IPS DF 6.9 (cell line): ENCODE results near the gene OIT3.
"Not testable (repeated sequence)": the region's sequence is repeated elsewhere in the genome, so short reads cannot be mapped to it uniquely, and the experiment has no call there.

Source experiments
- DNase-seq: peaks from one replicate; pipeline ENCODE4 v3.0.0-alpha.2; 2013; ENCODE audit warnings: low read depth, low spot score
- H3K27ac ChIP-seq: one replicate; pipeline ENCODE4 v1.5.1; 2013; ENCODE audit warnings: low read length, control low read depth
- H3K27me3 ChIP-seq: 2 replicates; pipeline ENCODE4 v1.6.1; 2013; ENCODE audit warnings: mild to moderate bottlenecking, low read length; ENCODE audit not compliant: control insufficient read depth, insufficient read depth
- H3K36me3 ChIP-seq: 2 replicates; pipeline ENCODE4 v1.6.1; 2013; ENCODE audit warnings: low read length; ENCODE audit not compliant: control insufficient read depth, insufficient read depth
- H3K4me1 ChIP-seq: 2 replicates; pipeline ENCODE4 v1.6.1; 2013; ENCODE audit warnings: low read length; ENCODE audit not compliant: control insufficient read depth, insufficient read depth
- H3K4me3 ChIP-seq: 2 replicates; pipeline ENCODE4 v1.5.1; 2013; ENCODE audit warnings: mild to moderate bottlenecking, low read length
- H3K9me3 ChIP-seq: 2 replicates; pipeline ENCODE4 v1.6.1; 2013; ENCODE audit warnings: low read length, inconsistent platforms; ENCODE audit not compliant: control insufficient read depth, insufficient read depth
- WGBS: extraction: QIAGEN DNeasy Blood & Tissue Kit; methylation state at CpG from one replicate; pipeline ENCODE4 v1.1.7; 2013; ENCODE audit warnings: mixed read lengths, missing lambda C conversion rate; ENCODE audit not compliant: insufficient read length, insufficient coverage; 5-methylcytosine and 5-hydroxymethylcytosine counted together

OIT3 gene

GRCh38 chr10:72895236-72895850 is 1.8 kb downstream of the OIT3 start:
- Histone ChIP-seq H3K27me3 (no peaks in the 10 kb centered on the region), H3K27ac (no peak overlapping the region)
- WGBS: 100% methylated on average over 1 of the region's 11 CpGs

GRCh38 chr10:72898616-72899015 is 5.1 kb downstream of the OIT3 start:
- H3K27ac ChIP-seq: no peak overlapping the region
- H3K36me3 ChIP-seq: no peaks in the 10 kb centered on the region
- no peaks in the 10 kb centered on the region for H3K9me3 ChIP-seq
- no CpG with 5 or more reads among the region's 10 CpGs for WGBS
- DNase-seq: no peak
- H3K27me3 ChIP-seq: no peaks in the 10 kb centered on the region
- H3K4me1 ChIP-seq: no peaks in the 10 kb centered on the region
- no peak overlapping the region for H3K4me3 ChIP-seq

More at GRCh38 chr10:72895236-72895850, 1.8 kb downstream of the OIT3 start:
- no peak for DNase-seq
- no peaks in the 10 kb centered on the region for H3K9me3 ChIP-seq
- H3K4me1 ChIP-seq: no peaks in the 10 kb centered on the region
- H3K4me3 ChIP-seq: no peak overlapping the region
- no peaks in the 10 kb centered on the region for H3K36me3 ChIP-seq

- no CpG with 5 or more reads among the region's 1 CpG for WGBS
Observed at GRCh38 chr10:72899545-72899944, 6.0 kb downstream of the OIT3 start.

DNA sequence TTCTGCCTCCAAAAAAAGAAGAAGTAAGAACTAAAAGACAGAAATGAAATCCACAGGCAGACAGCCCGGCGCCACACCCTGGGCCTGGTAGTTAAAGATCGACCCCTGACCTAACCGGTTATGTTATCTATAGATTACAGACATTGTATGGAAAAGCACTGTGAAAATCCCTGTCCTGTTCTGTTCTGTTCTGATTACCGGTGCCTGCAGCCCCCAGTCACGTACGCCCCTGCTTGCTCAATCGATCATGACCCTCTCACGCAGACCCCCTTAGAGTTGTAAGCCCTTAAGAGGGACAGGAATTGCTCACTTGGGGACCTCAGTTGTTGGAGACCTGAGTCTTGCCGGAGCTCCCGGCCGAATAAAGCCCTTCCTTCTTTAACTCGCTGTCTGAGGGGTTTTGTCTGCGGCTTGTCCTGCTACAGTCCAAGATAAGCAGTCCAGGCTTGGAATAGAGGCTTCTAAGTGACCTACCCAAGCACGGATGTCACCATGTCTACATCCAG is 10.5 kb downstream of the OIT3 start:
- H3K27me3 ChIP-seq, DNase-seq, H3K9me3 ChIP-seq, H3K4me1 ChIP-seq, H3K27ac ChIP-seq, H3K4me3 ChIP-seq, H3K36me3 ChIP-seq: not testable (repeated sequence)
- no CpG with 5 or more reads among the region's 15 CpGs for WGBS

More at GRCh38 chr10:72899545-72899944, 6.0 kb downstream of the OIT3 start:
- H3K27ac ChIP-seq: no peak overlapping the region
- no peak for DNase-seq
- no peaks in the 10 kb centered on the region for H3K27me3 ChIP-seq
- H3K4me3 ChIP-seq: no peak overlapping the region
- no peaks in the 10 kb centered on the region for H3K36me3 ChIP-seq
- H3K9me3 ChIP-seq: no peaks in the 10 kb centered on the region
- no peaks in the 10 kb centered on the region for H3K4me1 ChIP-seq

DNA sequence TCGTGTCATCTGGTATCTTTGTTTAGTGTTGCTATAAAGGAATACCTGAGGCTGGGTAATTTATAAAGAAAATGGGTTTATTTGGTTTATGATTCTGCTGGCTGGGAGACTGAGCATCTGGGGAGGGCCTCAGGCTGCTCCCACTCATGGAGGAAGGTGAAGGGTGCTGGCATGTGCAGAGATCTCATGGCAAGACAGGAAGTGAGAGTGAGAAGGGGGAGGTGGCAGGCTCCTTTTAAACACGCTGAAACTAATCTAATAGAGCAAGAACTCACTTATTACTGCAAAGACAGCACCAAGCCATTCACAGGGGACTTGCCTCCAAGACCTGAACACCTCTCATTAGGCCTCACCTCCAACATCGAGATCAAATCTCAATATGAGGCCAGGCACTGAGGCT is 11.3 kb downstream of the OIT3 start:
- Histone ChIP-seq H3K4me1 (no peaks in the 10 kb centered on the region), H3K4me3 (no peak overlapping the region), H3K36me3 (no peaks in the 10 kb centered on the region; the same call in 1 of the 2 replicates), H3K9me3 (no peaks in the 10 kb centered on the region), H3K27ac (no peak overlapping the region), H3K27me3 (no peaks in the 10 kb centered on the region)
- DNase-seq: no peak
- WGBS: no CpG with 5 or more reads among the region's 3 CpGs

GRCh38 chr10:72906446-72906845 is 12.9 kb downstream of the OIT3 start:
- DNase-seq: no peak
- Histone ChIP-seq H3K36me3 (no peaks in the 10 kb centered on the region; the same call in 1 of the 2 replicates), H3K4me3 (no peak overlapping the region), H3K27me3 (no peaks in the 10 kb centered on the region), H3K4me1 (no peaks in the 10 kb centered on the region), H3K9me3 (no peaks in the 10 kb centered on the region), H3K27ac (no peak overlapping the region)
- no CpG with 5 or more reads among the region's 6 CpGs for WGBS

DNA sequence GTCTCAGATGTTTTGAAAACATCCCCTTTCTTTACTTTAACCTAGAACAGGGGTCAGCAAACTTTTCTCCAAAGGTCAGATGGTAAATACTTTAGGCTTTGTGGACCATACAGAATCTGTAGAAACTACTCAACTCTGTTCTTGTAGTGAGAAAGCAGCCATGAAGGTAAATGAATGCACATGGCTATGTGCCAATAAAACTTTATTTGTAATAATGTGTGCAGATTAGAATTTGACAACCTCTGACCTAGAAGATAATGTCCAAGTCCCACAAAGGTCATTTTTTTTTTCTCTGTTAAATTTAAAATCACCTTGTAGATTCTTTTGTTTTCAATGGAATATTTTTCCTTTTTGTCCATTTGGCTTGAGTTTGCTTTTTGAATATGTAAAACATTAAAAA is 17.2 kb downstream of the OIT3 start:
- DNase-seq: no peak
- no peaks in the 10 kb centered on the region for H3K4me1 ChIP-seq
- no peaks in the 10 kb centered on the region; the same call in 1 of the 2 replicates for H3K36me3 ChIP-seq
- H3K4me3 ChIP-seq: no peak overlapping the region
- no peak overlapping the region for H3K27ac ChIP-seq
- H3K27me3 ChIP-seq: no peaks in the 10 kb centered on the region
- no peaks in the 10 kb centered on the region for H3K9me3 ChIP-seq

GRCh38 chr10:72911758-72912157 is 18.2 kb downstream of the OIT3 start:
- Histone ChIP-seq H3K27me3 (no peaks in the 10 kb centered on the region), H3K36me3 (no peaks in the 10 kb centered on the region; the same call in 1 of the 2 replicates), H3K9me3 (no peaks in the 10 kb centered on the region), H3K27ac (no peak overlapping the region), H3K4me1 (no peaks in the 10 kb centered on the region), H3K4me3 (no peak overlapping the region)
- WGBS: no CpG with 5 or more reads among the region's 2 CpGs
- no peak for DNase-seq

- no peaks in the 10 kb centered on the region for H3K4me1 ChIP-seq
- no peak for DNase-seq
- no peak overlapping the region for H3K4me3 ChIP-seq
- H3K27me3 ChIP-seq: no peaks in the 10 kb centered on the region
- H3K27ac ChIP-seq: no peak overlapping the region
- H3K36me3 ChIP-seq: no peaks in the 10 kb centered on the region
- WGBS: no CpG with 5 or more reads among the region's 4 CpGs
- H3K9me3 ChIP-seq: no peaks in the 10 kb centered on the region
Observed at GRCh38 chr10:72912736-72913135, 19.2 kb downstream of the OIT3 start.

GRCh38 chr10:72913287-72913686 is 19.7 kb downstream of the OIT3 start:
- no peak overlapping the region for H3K27ac ChIP-seq
- no peaks in the 10 kb centered on the region for H3K4me1 ChIP-seq
- H3K4me3 ChIP-seq: no peak overlapping the region
- H3K27me3 ChIP-seq: no peaks in the 10 kb centered on the region
- no peaks in the 10 kb centered on the region for H3K36me3 ChIP-seq
- no CpG with 5 or more reads among the region's 7 CpGs for WGBS
- H3K9me3 ChIP-seq: no peaks in the 10 kb centered on the region
- no peak for DNase-seq

GRCh38 chr10:72917201-72917600 is 23.7 kb downstream of the OIT3 start:
- not testable (repeated sequence) for DNase-seq, H3K27ac ChIP-seq, H3K4me1 ChIP-seq, H3K36me3 ChIP-seq, H3K9me3 ChIP-seq, H3K27me3 ChIP-seq, H3K4me3 ChIP-seq
- no CpG with 5 or more reads among the region's 3 CpGs for WGBS
